Activated CD4-positive, alpha-beta T cell treated with anti-CD3 and anti-CD28 coated beads, Interleukin-2, amount 10 ng/mL, durations not matched to agents 7 days and 5 days (primary cell): ENCODE results near the gene CELSR1. TPM values are rescaled to one million over a fixed set of nuclear protein-coding genes. Genes with fewer than 3 reads are reported as not detected.
"Not testable (repeated sequence)": the region's sequence is repeated elsewhere in the genome, so short reads cannot be mapped to it uniquely, and the experiment has no call there.

Experiments
- CTCF ChIA-PET: fragments of 350-600 bp; sonication (Branson Sonifier 250); formaldehyde crosslinking; loops from one replicate; lab custom pipeline; 2021; ENCODE audit warnings: antibody characterized with exemption; lab: Charles Lee
- POLR2A ChIA-PET: fragments of 350-600 bp; sonication (Branson Sonifier 250); formaldehyde crosslinking; loops from one replicate; lab custom pipeline; 2021; ENCODE audit warnings: antibody characterized with exemption; lab: Charles Lee
- DNase-seq: peaks from one replicate; pipeline ENCODE4 v3.0.0-alpha.2; 2020
- H3K27ac Mint-ChIP-seq: one replicate; pipeline ENCODE4 v1.8.0; 2021; ENCODE audit warnings: mild to moderate bottlenecking, moderate library complexity, mixed read lengths
- H3K27me3 Mint-ChIP-seq: one replicate; pipeline ENCODE4 v1.8.0; 2021; ENCODE audit warnings: mixed read lengths
- H3K36me3 Mint-ChIP-seq: one replicate; pipeline ENCODE4 v1.8.0; 2021; ENCODE audit warnings: low read depth, mixed read lengths
- H3K4me1 Mint-ChIP-seq: one replicate; pipeline ENCODE4 v1.8.0; 2021; ENCODE audit warnings: mixed read lengths
- H3K4me3 Mint-ChIP-seq: one replicate; pipeline ENCODE4 v1.8.0; 2021; ENCODE audit warnings: mild to moderate bottlenecking, moderate library complexity, mixed read lengths
- H3K9me3 Mint-ChIP-seq: one replicate; pipeline ENCODE4 v1.8.0; 2021; ENCODE audit warnings: mixed read lengths
- total RNA-seq, 2 experiments: library from RNA; stranded (reverse); gene quantifications; one replicate each; pipeline ENCODE4 v1.2.3, GENCODE V29; 2021

Gene CELSR1
- total RNA-seq, 2 experiments from 2014 or later: 0.20 to 0.23 TPM

DNA sequence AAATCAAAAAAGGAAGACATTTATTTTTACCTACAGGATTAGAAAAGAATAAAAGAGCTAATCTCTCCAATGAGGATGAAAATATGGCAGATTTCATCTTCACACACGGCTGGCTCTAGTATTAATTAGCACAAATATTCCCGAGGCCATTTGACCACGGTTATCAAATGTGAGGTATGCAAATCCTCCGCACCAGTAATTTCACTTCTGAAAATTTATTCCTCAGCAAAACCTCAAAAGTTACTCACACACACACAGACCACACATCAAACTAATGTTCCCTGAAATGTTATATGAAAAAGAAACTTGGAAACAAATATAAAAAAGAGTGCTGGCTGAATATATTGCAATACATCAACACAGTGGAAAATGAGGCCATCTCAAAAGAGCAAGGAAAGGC, 32.8 kb downstream of the CELSR1 start:
- no peak overlapping the region for H3K27ac Mint-ChIP-seq
- ChIA-PET CTCF (no interaction called here), POLR2A (no interaction called here)
- H3K4me3 Mint-ChIP-seq: no peak overlapping the region
- no peaks in the 10 kb centered on the region for H3K36me3 Mint-ChIP-seq
- no peaks in the 10 kb centered on the region for H3K9me3 Mint-ChIP-seq
- H3K4me1 Mint-ChIP-seq: peaks cover 2% of the 10 kb centered on the region
- peaks cover 9% of the 10 kb centered on the region for H3K27me3 Mint-ChIP-seq
- DNase-seq: no peak

DNA sequence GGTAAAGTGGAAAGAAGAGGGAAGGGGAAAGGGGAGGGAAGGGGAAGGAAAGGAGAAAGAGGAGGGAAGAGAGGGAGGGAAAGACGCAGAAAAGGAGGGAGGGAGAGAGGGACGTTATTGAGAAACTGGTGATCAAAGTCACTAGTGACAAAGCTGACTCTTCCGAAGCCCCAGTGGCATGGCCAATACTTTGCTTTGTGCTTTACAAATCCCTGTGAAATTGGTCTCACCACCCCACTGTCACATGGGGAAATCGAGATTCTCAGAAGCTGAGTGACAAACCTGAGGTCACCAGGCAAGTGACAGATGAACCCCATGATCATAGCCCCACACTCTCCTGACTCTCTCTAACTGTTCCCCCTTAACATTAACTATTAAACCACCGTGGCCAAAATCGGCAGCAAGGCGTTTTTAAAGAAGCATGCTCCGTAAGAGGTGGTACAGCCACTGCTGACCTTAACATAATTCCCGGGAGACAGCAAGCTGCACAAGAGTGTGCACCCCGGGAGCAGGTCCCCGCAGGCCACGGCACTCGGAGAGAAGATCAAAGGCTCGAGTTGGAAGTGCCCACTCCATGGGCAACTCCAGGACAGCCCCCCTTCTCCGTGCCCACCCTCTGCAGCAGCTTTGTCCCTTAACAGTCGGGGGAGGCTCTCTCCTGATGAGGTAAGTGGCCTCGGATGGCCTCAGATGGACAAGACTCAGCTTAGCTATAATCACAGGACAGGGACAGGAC, 34.8 kb downstream of the CELSR1 start:
- Mint-ChIP-seq H3K9me3 (no peaks in the 10 kb centered on the region), H3K4me1 (peaks cover 11% of the 10 kb centered on the region), H3K36me3 (no peaks in the 10 kb centered on the region), H3K4me3 (no peak overlapping the region), H3K27me3 (peaks cover 17% of the 10 kb centered on the region), H3K27ac (no peak overlapping the region)
- ChIA-PET POLR2A (interaction anchor here (0.5 kb wide), 1 partner anchor 143 kb away, joined by 3 read pairs; no protein-coding TSS in a partner anchor), CTCF (no interaction called here)
- DNase-seq: no peak

DNA sequence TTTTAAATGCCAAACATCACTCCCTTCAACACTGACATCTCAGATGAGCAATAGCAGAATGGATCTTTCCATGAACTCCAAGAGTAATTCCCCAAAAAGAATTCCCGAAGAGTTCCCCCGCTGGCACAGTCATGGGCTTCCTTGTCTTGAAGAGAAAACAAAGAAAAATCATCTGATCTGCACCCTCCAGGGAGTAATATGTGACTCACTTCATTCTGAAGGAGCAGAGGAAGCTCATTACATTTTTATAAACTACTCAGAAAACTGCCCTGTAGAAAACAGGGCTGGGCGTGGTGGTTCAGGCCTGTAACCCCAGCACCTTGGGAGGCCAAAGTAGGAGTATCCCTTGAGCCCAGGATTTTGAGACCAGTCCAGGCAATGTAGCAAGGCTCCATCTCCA, 35.7 kb downstream of the CELSR1 start:
- ChIA-PET CTCF (no interaction called here), POLR2A (interaction anchor here (0.5 kb wide), 1 partner anchor 143 kb away, joined by 3 read pairs; no protein-coding TSS in a partner anchor)
- peaks cover 17% of the 10 kb centered on the region for H3K27me3 Mint-ChIP-seq

DNA sequence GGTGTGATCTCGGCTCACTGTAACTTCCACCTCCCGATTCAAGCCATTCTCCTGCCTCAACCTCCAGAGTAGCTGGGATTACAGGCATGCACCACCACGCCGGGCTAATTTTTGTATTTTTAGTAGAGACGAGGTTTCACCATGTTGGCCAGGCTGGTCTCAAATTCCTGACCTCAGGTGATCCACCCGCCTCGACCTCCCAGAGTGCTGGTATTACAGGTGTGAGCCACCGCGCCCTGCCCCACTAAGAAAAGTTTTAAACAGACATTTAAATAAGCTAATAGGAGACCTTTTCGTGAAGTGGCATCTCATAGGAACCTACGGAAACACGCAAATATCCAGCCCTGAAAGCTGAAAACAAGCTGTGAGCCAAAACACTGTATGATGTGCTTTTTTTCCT, 36.2 kb downstream of the CELSR1 start:
- H3K27ac Mint-ChIP-seq, POLR2A ChIA-PET, H3K36me3 Mint-ChIP-seq, DNase-seq, H3K4me3 Mint-ChIP-seq, H3K9me3 Mint-ChIP-seq: not testable (repeated sequence)
- peaks cover 17% of the 10 kb centered on the region for H3K27me3 Mint-ChIP-seq
- peaks cover 11% of the 10 kb centered on the region for H3K4me1 Mint-ChIP-seq
- CTCF ChIA-PET: interaction anchor here (0.9 kb wide), 1 partner anchor 16 kb away, joined by 3 read pairs; no protein-coding TSS in a partner anchor

More for the DNA sequence above, 35.7 kb downstream of the CELSR1 start:
- no peaks in the 10 kb centered on the region for H3K9me3 Mint-ChIP-seq
- peaks cover 11% of the 10 kb centered on the region for H3K4me1 Mint-ChIP-seq
- H3K36me3 Mint-ChIP-seq: no peaks in the 10 kb centered on the region
- H3K27ac Mint-ChIP-seq: no peak overlapping the region
- H3K4me3 Mint-ChIP-seq: no peak overlapping the region
- no peak for DNase-seq

DNA sequence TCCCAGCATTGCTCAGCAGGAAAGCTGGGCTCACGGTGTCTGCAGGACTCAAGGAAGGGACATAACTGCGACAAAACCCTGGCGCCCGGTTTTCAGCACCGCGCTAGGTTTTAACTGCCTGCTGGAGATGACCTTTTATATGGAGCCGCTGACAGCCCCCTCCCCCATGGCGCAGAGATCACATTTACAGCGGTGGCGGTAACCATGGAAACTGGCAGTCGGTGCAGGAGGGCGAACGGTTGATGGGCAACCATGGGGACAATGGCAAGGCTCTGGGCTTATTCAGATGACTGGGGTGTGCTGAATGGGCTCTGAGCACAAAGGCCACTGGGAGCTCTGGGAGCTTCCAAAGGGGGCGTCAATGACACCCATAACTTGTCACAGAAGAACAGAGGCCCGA, 37.2 kb downstream of the CELSR1 start:
- Mint-ChIP-seq H3K4me3 (no peak overlapping the region), H3K27me3 (peaks cover 17% of the 10 kb centered on the region), H3K36me3 (no peaks in the 10 kb centered on the region), H3K27ac (no peak overlapping the region), H3K9me3 (no peaks in the 10 kb centered on the region), H3K4me1 (peaks cover 11% of the 10 kb centered on the region)
- ChIA-PET POLR2A (no interaction called here), CTCF (interaction anchor here (0.6 kb wide), 1 partner anchor 43 kb away, joined by 3 read pairs; no protein-coding TSS in a partner anchor)
- DNase-seq: no peak

DNA sequence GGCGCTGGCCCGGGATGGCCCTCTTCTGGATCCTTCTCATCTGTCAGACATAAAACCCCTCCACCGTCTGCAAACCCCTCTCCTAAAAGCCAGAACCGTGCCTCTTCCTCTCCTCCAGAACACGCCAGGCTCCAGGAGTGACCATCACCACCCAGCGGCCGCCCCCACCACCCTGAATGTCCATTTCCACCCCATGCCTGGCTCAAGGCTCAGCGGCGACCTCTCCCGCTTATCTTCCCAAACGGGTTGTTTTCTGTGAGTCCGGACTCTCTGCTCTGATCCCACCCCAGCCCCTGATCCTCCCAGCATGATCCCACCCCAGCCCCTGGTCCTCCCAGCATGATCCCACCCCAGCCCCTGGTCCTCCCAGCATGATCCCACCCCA, 37.6 kb downstream of the CELSR1 start:
- H3K36me3 Mint-ChIP-seq: no peaks in the 10 kb centered on the region
- DNase-seq: no peak
- ChIA-PET CTCF (no interaction called here), POLR2A (no interaction called here)
- no peak overlapping the region for H3K4me3 Mint-ChIP-seq
- H3K27ac Mint-ChIP-seq: no peak overlapping the region
- H3K27me3 Mint-ChIP-seq: peaks cover 17% of the 10 kb centered on the region
- H3K9me3 Mint-ChIP-seq: no peaks in the 10 kb centered on the region
- peaks cover 11% of the 10 kb centered on the region for H3K4me1 Mint-ChIP-seq

DNA sequence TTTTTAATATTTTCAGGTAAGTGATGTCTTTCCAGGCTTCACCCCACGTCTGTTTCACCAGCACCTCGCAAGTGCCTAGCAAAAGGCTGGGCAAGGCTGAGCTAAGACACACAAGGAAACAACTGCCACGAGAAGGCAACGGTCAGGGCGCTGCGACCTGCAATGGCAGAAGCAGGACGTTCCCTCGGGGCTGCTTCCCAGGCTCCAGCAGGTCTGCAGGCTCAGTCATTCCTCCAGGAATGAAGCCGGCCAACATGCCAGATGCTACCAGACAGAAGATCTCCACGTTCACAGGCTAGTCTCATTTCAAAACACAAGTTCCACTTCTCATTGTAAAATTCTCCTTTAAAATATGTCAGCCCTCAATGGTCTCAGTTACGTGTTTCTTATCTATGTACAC, 45.5 kb downstream of the CELSR1 start:
- CTCF ChIA-PET: interaction anchor here (1.3 kb wide), 1 partner anchor 9 kb away, joined by 4 read pairs; no protein-coding TSS in a partner anchor

DNA sequence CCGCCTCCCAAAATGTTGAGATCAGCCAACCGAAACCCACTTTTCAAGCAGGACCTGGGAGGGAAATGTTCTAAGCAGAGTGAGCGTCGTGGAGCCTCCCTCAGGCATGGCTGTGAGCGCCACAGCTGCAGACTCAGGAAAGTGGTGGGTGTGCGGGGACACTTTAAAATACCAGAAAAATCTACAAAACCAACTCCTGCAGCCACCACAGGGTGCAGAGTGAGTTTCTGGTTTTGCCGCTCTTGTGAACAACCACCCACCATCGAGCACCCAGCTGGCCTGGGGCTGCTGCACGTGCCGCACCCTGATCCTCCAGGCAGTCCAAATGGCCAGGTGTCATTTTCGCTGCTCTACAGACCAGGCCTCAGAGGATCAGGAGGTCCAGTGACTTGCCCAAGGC, 46.9 kb downstream of the CELSR1 start:
- no peak overlapping the region for H3K4me3 Mint-ChIP-seq
- no peaks in the 10 kb centered on the region for H3K4me1 Mint-ChIP-seq
- H3K27ac Mint-ChIP-seq: no peak overlapping the region
- no peaks in the 10 kb centered on the region for H3K36me3 Mint-ChIP-seq
- H3K27me3 Mint-ChIP-seq: peaks cover 3% of the 10 kb centered on the region
- CTCF ChIA-PET: no interaction called here
- POLR2A ChIA-PET: no interaction called here
- no peak for DNase-seq
- no peaks in the 10 kb centered on the region for H3K9me3 Mint-ChIP-seq

More for the DNA sequence above, 45.5 kb downstream of the CELSR1 start:
- Mint-ChIP-seq H3K27me3 (peaks cover 3% of the 10 kb centered on the region), H3K27ac (no peak overlapping the region), H3K4me3 (no peak overlapping the region), H3K9me3 (no peaks in the 10 kb centered on the region), H3K4me1 (no peaks in the 10 kb centered on the region), H3K36me3 (no peaks in the 10 kb centered on the region)
- no peak for DNase-seq
- POLR2A ChIA-PET: no interaction called here

DNA sequence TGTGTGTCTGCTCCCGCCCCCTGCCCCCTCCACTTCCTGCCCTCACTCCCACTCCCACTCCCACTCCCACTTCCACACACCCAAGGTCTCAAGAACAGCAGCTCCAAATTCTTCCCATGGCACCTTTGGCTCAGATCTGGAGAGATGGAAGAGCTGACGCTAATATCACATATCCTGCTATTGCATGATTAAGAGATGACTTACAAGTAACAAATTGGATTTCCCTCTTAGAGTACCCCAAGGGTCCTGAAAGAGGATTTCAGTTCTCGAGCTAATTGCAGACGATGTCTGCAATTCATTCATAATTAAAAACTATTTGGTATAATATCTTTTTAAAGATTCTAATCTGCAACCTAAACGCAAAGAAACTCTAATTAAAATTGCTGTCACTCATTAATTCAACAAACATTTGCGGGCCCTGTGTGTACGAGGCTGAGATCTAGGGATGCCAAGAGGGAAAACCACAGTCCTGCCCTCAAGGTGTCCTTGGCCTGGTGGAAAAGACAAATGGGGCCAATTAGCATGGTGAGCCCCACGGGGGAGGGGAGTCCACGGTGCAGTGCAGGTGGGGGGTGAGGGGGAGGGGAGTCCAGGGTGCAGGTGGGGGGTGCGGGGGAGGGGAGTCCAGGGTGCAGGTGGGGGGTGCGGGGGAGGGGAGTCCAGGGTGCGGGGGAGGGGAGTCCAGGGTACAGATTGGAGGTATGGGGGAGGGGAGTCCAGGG, 50.3 kb downstream of the CELSR1 start:
- POLR2A ChIA-PET: no interaction called here
- H3K27ac Mint-ChIP-seq: no peak overlapping the region
- peaks cover 2% of the 10 kb centered on the region for H3K4me1 Mint-ChIP-seq
- CTCF ChIA-PET: interaction anchor here (0.6 kb wide), 1 partner anchor 370 kb away, joined by 3 read pairs; no protein-coding TSS in a partner anchor
- H3K4me3 Mint-ChIP-seq: no peak overlapping the region
- no peaks in the 10 kb centered on the region for H3K9me3 Mint-ChIP-seq
- no peaks in the 10 kb centered on the region for H3K36me3 Mint-ChIP-seq
- H3K27me3 Mint-ChIP-seq: no peaks in the 10 kb centered on the region
- no peak for DNase-seq

DNA sequence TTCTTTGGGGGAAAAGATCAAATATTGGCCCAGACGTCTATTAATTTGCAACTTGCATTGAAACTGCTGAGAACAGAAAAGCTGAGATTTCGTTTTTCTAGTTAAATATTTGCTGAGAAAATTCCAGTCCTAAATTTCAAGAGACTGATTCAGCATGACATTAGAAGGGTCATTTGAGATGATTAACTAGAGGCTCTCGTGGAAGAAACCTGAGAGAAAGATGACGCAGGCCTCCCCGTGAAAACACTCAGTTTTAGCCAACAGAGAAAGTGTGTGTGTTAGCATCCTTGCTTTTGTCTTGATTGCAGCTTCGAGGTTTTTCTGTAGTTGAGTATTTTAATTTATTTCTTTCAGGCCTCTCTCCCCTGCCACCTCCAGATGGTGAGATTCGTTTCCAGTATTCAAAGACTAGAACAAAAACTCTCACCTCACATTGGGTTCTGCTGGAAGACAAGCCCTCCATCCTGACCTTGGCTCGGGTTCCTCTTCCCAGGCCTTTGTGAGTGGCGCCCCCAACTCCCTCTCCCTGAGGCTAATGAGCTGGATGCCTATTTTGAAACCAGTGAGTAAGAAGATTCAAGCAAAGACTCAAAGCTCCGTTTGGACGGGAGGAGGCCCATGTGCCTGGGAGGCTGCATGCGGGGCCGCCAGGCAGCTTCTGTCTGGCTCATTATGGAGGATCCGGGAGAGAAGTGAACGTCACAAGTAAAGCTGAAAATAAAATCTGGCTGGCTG, 52.4 kb downstream of the CELSR1 start:
- H3K27ac Mint-ChIP-seq: no peak overlapping the region
- DNase-seq: no peak
- H3K27me3 Mint-ChIP-seq: no peaks in the 10 kb centered on the region
- ChIA-PET POLR2A (interaction anchor here (0.5 to 0.7 kb wide), 2 partner anchors 81 to 1614 kb away, joined by 3 to 4 read pairs; no protein-coding TSS in a partner anchor), CTCF (interaction anchor here (0.6 to 0.7 kb wide), 2 partner anchors 8 to 16 kb away, joined by 3 to 4 read pairs; no protein-coding TSS in a partner anchor)
- peaks cover 8% of the 10 kb centered on the region for H3K4me1 Mint-ChIP-seq
- no peaks in the 10 kb centered on the region for H3K9me3 Mint-ChIP-seq
- no peak overlapping the region for H3K4me3 Mint-ChIP-seq
- H3K36me3 Mint-ChIP-seq: no peaks in the 10 kb centered on the region

DNA sequence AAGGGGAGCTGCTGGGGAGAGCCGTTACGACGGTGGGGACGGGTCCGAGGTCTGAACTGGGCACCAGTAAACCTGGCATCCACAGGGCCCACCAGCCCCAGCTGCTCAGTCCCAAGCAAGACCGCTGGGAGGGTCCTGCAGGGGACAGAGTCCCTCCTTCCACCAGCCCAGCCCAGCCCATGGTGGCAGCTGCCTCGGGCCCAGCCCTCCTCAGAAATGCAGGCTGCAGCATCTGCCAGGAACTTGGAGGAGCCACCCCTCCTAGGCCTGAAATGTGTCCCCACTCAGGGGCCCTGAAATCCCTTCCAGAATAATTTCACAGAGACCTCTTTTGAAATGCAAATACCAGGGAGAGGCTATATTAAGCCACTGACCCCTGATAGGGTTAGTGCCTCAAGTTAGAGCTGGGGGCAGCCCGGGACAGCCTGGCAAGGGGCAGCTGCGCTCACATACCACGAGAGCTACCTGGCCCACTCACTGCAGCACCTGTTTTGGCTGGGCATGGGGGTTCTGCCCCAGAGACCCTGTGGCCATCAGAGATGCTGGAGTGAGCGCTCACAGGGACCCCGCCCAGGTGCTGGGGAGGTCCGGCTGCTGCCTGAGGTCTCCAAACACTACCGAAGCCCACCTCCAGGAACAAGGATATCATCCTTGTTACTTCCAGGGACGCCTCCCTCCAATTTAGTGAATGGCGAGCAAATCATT, 53.1 kb downstream of the CELSR1 start:
- H3K27me3 Mint-ChIP-seq: no peaks in the 10 kb centered on the region
- no peak overlapping the region for H3K4me3 Mint-ChIP-seq
- POLR2A ChIA-PET: no interaction called here
- DNase-seq: no peak
- no peaks in the 10 kb centered on the region for H3K9me3 Mint-ChIP-seq
- no peak overlapping the region for H3K27ac Mint-ChIP-seq
- CTCF ChIA-PET: no interaction called here
- peaks cover 8% of the 10 kb centered on the region for H3K4me1 Mint-ChIP-seq
- no peaks in the 10 kb centered on the region for H3K36me3 Mint-ChIP-seq

DNA sequence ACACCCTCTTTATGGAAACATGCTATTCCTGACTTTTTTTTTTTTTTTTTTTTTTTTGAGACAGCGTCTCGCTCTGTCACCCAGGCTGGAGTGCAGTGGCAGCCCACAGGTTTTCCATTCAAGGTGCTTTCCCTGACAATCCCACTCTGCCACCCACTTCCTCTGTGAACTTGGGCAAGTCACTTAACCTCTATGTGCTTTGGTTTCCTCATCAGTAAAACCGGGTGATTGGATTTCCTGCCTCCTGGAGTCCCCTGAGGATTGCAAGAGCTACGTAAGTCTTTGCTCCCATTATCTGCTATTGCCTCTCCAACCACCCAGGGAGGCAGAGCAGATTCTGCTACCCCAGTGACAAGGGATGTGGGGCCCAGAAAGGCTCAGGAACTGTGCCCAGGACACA, 54.1 kb downstream of the CELSR1 start:
- H3K4me3 Mint-ChIP-seq: no peak overlapping the region
- DNase-seq: no peak

More for the DNA sequence above, 54.1 kb downstream of the CELSR1 start:
- H3K4me1 Mint-ChIP-seq: peaks cover 8% of the 10 kb centered on the region
- no peaks in the 10 kb centered on the region for H3K9me3 Mint-ChIP-seq
- no peaks in the 10 kb centered on the region for H3K27me3 Mint-ChIP-seq
- CTCF ChIA-PET: interaction anchor here (1.1 kb wide), 1 partner anchor 9 kb away, joined by 4 read pairs; no protein-coding TSS in a partner anchor
- no peaks in the 10 kb centered on the region for H3K36me3 Mint-ChIP-seq
- H3K27ac Mint-ChIP-seq: no peak overlapping the region
- POLR2A ChIA-PET: no interaction called here
